Transverse colon (tissue), 4 donors: ENCODE data around the gene RBM39.

Experiments
- EP300 ChIP-seq: sonication (generic); formaldehyde crosslinking; IDR thresholded peaks from one replicate; pipeline ENCODE4 v1.6.1; 2017; ENCODE audit warnings: antibody characterized with exemption, low read depth
- POLR2A ChIP-seq: fragments of 450-650 bp; IDR thresholded peaks from one replicate; pipeline ENCODE4 v1.6.1; 2016; ENCODE audit warnings: antibody characterized with exemption, mild to moderate bottlenecking, moderate library complexity
- POLR2AphosphoS5 ChIP-seq, 3 donors: sonication (generic); formaldehyde crosslinking; IDR thresholded peaks; one replicate each; pipeline ENCODE4 v1.6.1; 2016; ENCODE audit warnings: antibody characterized with exemption in 3 of 3
- TF ChIP-seq, protein P1 (sequence below), 5 experiments: fragments of 200-600 bp in 3 of 5; fragments of 450-650 bp in 2 of 5; sonication (generic) in 3 of 5; IDR thresholded peaks; 1 replicate in 2 of 5; 2 replicates in 3 of 5; pipeline ENCODE4 v1.5.1; 2016 to 2017; ENCODE audit warnings: antibody characterized with exemption in 5 of 5, inconsistent platforms in 3 of 5, mild to moderate bottlenecking in 2 of 5, moderate library complexity in 1 of 5

- TF ChIP-seq, protein P1, sequence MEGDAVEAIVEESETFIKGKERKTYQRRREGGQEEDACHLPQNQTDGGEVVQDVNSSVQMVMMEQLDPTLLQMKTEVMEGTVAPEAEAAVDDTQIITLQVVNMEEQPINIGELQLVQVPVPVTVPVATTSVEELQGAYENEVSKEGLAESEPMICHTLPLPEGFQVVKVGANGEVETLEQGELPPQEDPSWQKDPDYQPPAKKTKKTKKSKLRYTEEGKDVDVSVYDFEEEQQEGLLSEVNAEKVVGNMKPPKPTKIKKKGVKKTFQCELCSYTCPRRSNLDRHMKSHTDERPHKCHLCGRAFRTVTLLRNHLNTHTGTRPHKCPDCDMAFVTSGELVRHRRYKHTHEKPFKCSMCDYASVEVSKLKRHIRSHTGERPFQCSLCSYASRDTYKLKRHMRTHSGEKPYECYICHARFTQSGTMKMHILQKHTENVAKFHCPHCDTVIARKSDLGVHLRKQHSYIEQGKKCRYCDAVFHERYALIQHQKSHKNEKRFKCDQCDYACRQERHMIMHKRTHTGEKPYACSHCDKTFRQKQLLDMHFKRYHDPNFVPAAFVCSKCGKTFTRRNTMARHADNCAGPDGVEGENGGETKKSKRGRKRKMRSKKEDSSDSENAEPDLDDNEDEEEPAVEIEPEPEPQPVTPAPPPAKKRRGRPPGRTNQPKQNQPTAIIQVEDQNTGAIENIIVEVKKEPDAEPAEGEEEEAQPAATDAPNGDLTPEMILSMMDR (IDR thresholded peaks at IDR 0.05) = no peak
- TF ChIP-seq POLR2A (no peak), EP300 (no peak), POLR2AphosphoS5 (IDR thresholded peaks at IDR 0.05) (no peak)
Observed at GRCh38 chr20:35718972-35719635, 23.0 kb downstream of the RBM39 start.
